Amygdala (tissue), 56 donors: ENCODE measurements around the gene MEGF9.
A peak's percentile ranks its signal among the peaks of the same experiment; 100 is the strongest.

Experiments used
- DNase-seq, 56 donors: peaks; one replicate each; lab custom pipeline; 2025; lab: John Stamatoyannopoulos, UW

The MEGF9 gene

GRCh38 chr9:120593250-120593954, 120.9 kb downstream of the MEGF9 start:
- no peak for DNase-seq

- DNase-seq: no peak
Measured at GRCh38 chr9:120592210-120592609, 122.1 kb downstream of the MEGF9 start.

- DNase-seq: no peak
Measured at GRCh38 chr9:120587328-120587727, 126.9 kb downstream of the MEGF9 start.

- DNase-seq: peak in 52 of 56 donors; percentile 3 to 95 (median 69)
Measured at GRCh38 chr9:120583958-120584369, 130.3 kb downstream of the MEGF9 start.

- DNase-seq: peak; percentile 51 to 98 (median 92)
Measured at GRCh38 chr9:120580051-120580896, 134.0 kb downstream of the MEGF9 start, which contains the start of gene CDK5RAP2. Gene CDK5RAP2 (minus strand): TSS chr9:120580167. CDS start chr9:120579978, 189 bp downstream.

GRCh38 chr9:120579139-120580050, 134.9 kb downstream of the MEGF9 start:
- DNase-seq: no peak

- DNase-seq: no peak
Measured at GRCh38 chr9:120574473-120574872, 139.8 kb downstream of the MEGF9 start.

- DNase-seq: no peak
Measured at GRCh38 chr9:120572472-120572871, 141.8 kb downstream of the MEGF9 start.

GRCh38 chr9:120571443-120572257, 142.6 kb downstream of the MEGF9 start:
- DNase-seq: peak in 51 of 56 donors; percentile 7 to 90 (median 65)

GRCh38 chr9:120570296-120570695, 144.0 kb downstream of the MEGF9 start:
- no peak for DNase-seq

GRCh38 chr9:120569556-120569955, 144.7 kb downstream of the MEGF9 start:
- no peak for DNase-seq

GRCh38 chr9:120568816-120569215, 145.5 kb downstream of the MEGF9 start:
- no peak for DNase-seq

- no peak for DNase-seq
Measured at GRCh38 chr9:120567874-120568273, 146.4 kb downstream of the MEGF9 start.

- no peak for DNase-seq
Measured at GRCh38 chr9:120567081-120567480, 147.2 kb downstream of the MEGF9 start.

GRCh38 chr9:120564589-120564988, 149.7 kb downstream of the MEGF9 start:
- no peak for DNase-seq

- no peak for DNase-seq
Measured at GRCh38 chr9:120562861-120563443, 151.3 kb downstream of the MEGF9 start.

- DNase-seq: no peak
Measured at GRCh38 chr9:120561709-120562108, 152.6 kb downstream of the MEGF9 start.

GRCh38 chr9:120559546-120559945, 154.7 kb downstream of the MEGF9 start:
- no peak for DNase-seq

- no peak for DNase-seq
Measured at GRCh38 chr9:120558454-120558853, 155.8 kb downstream of the MEGF9 start.
